ENCODE data around the gene GLMP. TPM values are rescaled to one million over a fixed set of nuclear protein-coding genes. Genes with fewer than 3 reads are reported as not detected.

The GLMP gene
- total RNA-seq, 2 donors from 2014 or later = 31.8 to 46.2 TPM

DNA sequence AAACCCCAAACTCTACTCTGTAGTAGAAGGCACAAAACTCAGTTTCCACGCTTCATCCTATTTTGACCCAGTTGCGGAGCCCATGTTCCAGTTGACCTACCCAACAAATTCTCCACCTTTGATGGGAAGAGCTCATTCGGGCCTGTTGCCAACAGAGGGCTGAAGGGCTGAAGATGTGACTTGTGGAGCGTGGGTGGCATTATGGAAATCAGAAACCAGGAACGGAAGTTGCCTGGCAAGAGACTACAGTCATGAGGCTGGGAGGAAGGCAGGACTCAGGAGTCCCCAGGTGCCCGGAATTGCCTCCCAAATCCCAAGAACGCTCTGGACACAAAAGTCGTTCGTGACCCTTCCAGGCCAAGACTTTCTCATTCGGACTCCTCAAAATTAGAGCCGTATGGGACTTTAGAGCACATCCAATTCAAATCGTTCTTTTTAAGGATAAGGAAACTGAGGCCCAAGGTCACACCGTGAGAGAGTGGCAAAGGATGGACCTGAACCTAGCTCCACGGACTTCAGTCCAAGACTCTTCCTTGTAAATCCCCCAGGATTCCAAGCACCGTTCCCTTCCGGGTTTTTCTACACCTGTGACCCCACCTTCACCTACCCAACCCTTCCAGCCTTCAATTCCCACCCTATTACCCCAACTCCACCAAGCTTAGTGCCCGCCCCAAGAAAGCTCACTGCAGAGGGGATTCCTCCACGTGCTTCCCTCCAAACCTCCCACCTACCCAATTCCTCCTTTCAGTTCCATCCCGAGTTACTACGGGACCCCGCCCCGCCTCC lies 13.6 kb downstream of the GLMP start:
- Histone ChIP-seq H3K36me3 (peaks cover 6% of the 10 kb centered on the region), H3K27ac (peak overlapping the region; percentile 91), H3K27me3 (no peaks in the 10 kb centered on the region), H3K4me1 (peaks cover 14% of the 10 kb centered on the region), H3K9me3 (no peaks in the 10 kb centered on the region), H3K9ac (ENCODE audit: low read depth in 2 of 2, low read length in 2 of 2) (peak overlapping the region; percentile 77 to 92), H3K4me3 (peak overlapping the region; percentile 86)
- DNase-seq = peak; percentile 78
- intact Hi-C loops (cut with DNase I) = no loop called here
- no peak for TF ChIP-seq CTCF (IDR thresholded peaks at IDR 0.05)

DNA sequence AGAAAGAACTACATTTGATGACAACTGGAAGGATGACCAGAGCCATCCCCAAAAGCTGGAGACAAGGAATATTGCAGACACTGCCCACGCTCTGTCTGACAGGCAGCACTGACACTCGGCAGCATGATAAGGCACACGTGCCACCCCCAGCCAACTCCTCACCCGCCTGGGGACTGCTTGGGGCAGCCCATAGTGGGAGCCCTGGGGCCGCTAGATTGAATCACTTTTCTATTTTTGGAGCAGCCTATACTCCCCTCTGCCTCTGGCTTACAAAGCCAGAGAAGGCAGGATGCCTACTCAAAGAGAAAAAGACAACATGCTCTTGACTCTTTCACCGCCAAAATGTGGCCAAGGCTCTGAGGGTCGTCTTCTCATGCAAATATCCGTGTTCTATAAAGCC lies 14.2 kb downstream of the GLMP start:
- DNase-seq = no peak
- intact Hi-C loops (cut with DNase I) = no loop called here
- Histone ChIP-seq H3K36me3 (peaks cover 12% of the 10 kb centered on the region), H3K27ac (no peak overlapping the region), H3K27me3 (no peaks in the 10 kb centered on the region), H3K4me3 (peak overlapping the region; percentile 86), H3K9me3 (no peaks in the 10 kb centered on the region), H3K9ac (ENCODE audit: low read depth in 2 of 2, low read length in 2 of 2) (peak overlapping the region; percentile 77 to 92), H3K4me1 (peaks cover 14% of the 10 kb centered on the region)
- TF ChIP-seq CTCF (IDR thresholded peaks at IDR 0.05) = no peak

DNA sequence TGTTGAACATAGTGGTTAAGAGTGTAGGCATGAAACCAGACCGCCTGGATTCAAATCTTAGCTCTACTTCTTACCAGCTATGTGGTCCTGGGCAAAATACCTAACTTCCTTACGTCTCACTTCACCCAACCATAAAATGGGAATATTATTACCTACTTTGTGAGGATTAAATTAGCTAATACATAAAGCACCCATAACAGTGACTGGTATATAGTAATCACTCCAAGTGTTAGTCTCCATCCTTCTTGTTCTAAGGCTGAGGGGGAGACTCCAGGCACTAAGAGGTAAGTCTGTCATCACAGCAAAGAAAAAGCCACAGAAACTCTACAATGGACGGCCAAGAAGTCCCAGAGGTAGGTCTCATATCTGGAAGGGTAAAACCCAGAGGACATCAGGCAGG lies 15.6 kb downstream of the GLMP start:
- H3K9ac ChIP-seq (ENCODE audit: low read depth in 2 of 2, low read length in 2 of 2) = no peak overlapping the region
- H3K4me3 ChIP-seq = no peak overlapping the region
- H3K36me3 ChIP-seq = peaks cover 17% of the 10 kb centered on the region
- intact Hi-C loops (cut with DNase I) = no loop called here
- no peak overlapping the region for H3K27ac ChIP-seq
- H3K9me3 ChIP-seq = no peaks in the 10 kb centered on the region
- no peak for DNase-seq
- TF ChIP-seq CTCF (IDR thresholded peaks at IDR 0.05) = no peak
- peaks cover 14% of the 10 kb centered on the region for H3K4me1 ChIP-seq
- no peaks in the 10 kb centered on the region for H3K27me3 ChIP-seq

DNA sequence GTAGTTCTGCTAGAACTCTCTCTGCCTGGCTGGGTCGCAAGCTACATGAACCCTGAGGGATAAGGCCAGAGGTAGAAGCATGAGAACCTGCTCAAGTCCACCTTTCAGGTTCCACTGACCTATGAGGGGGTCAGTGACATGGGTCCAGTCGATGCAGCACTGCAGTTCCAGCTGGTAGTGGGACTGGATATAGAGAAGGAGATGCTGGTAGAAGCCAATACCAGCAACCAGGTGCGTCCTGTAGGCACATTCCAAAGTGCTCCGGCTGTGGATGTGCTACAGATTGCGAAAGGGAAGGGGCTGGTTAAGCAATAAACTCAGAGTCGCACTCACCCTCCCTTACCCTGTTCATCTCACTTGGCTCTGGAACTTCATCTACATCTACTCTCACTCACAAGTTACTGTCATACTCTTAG lies 18.5 kb downstream of the GLMP start:
- DNase-seq = no peak
- H3K27me3 ChIP-seq = no peaks in the 10 kb centered on the region
- H3K4me1 ChIP-seq = peaks cover 14% of the 10 kb centered on the region
- H3K4me3 ChIP-seq = no peak overlapping the region
- TF ChIP-seq CTCF (IDR thresholded peaks at IDR 0.05) = no peak
- intact Hi-C loops (cut with DNase I) = no loop called here
- H3K36me3 ChIP-seq = peaks cover 31% of the 10 kb centered on the region
- no peak overlapping the region for H3K9ac ChIP-seq (ENCODE audit: low read depth in 2 of 2, low read length in 2 of 2)
- no peak overlapping the region for H3K27ac ChIP-seq
- H3K9me3 ChIP-seq = no peaks in the 10 kb centered on the region

DNA sequence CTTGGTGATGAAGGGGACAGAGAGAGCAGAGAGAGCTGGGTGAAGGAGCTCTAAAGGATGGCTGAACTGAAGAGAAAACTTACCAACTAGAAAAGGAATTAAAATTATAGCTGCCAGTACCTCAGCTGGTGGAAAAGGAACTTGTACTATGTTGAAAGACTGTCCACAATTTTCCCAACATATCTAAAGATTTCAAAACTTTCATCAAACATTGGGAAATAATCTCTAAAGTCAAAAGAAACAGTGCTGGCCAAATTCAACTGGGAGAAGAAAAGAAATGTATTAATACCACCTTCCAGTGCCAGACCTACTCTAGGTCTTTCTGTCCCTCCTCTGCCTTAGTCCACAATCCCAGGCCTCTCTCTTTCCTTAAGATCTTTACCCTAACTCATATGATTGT lies 18.9 kb downstream of the GLMP start:
- peaks cover 31% of the 10 kb centered on the region for H3K36me3 ChIP-seq
- peaks cover 12% of the 10 kb centered on the region for H3K4me1 ChIP-seq
- no peak overlapping the region for H3K9ac ChIP-seq (ENCODE audit: low read depth in 2 of 2, low read length in 2 of 2)
- intact Hi-C loops (cut with DNase I) = no loop called here
- no peaks in the 10 kb centered on the region for H3K27me3 ChIP-seq
- no peak overlapping the region for H3K27ac ChIP-seq
- no peak for TF ChIP-seq CTCF (IDR thresholded peaks at IDR 0.05)
- DNase-seq = no peak
- no peak overlapping the region for H3K4me3 ChIP-seq
- H3K9me3 ChIP-seq = no peaks in the 10 kb centered on the region
